ENCODE results near the gene ERBB2.

The ERBB2 gene

DNA sequence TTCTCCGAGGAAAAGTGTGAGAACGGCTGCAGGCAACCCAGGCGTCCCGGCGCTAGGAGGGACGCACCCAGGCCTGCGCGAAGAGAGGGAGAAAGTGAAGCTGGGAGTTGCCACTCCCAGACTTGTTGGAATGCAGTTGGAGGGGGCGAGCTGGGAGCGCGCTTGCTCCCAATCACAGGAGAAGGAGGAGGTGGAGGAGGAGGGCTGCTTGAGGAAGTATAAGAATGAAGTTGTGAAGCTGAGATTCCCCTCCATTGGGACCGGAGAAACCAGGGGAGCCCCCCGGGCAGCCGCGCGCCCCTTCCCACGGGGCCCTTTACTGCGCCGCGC is at the start of gene ERBB2:
ERBB2 (plus strand) TSS at position 247 of the 330 bp plus-strand sequence. CDS start 175 bp downstream, outside the sequence.
- H3K4me1 ChIP-seq (ENCODE audit: control insufficient read depth, insufficient read depth, low read length): peaks cover 31% of the 10 kb centered on the region
- no peaks in the 10 kb centered on the region for H3K9me3 ChIP-seq (ENCODE audit: control insufficient read depth, insufficient read depth, low read length)
- H3K9ac ChIP-seq (ENCODE audit: low read depth, low read length): peak within 1 kb of the TSS; percentile 87
- H3K27me3 ChIP-seq (ENCODE audit: control insufficient read depth, insufficient read depth, low read length): no peaks in the 10 kb centered on the region
- H3K36me3 ChIP-seq (ENCODE audit: control insufficient read depth, insufficient read depth, low read length): no peaks in the 10 kb centered on the region
- peak within 1 kb of the TSS; percentile 90 for H3K4me3 ChIP-seq (ENCODE audit: low read depth, low read length)

GRCh38 chr17:39650121-39650579 is 49.7 kb upstream of the ERBB2 start:
- Histone ChIP-seq H3K27me3 (ENCODE audit: control insufficient read depth, insufficient read depth, low read length) (no peaks in the 10 kb centered on the region), H3K36me3 (ENCODE audit: control insufficient read depth, insufficient read depth, low read length) (no peaks in the 10 kb centered on the region), H3K9ac (ENCODE audit: low read depth, low read length) (no peak overlapping the region), H3K9me3 (ENCODE audit: control insufficient read depth, insufficient read depth, low read length) (no peaks in the 10 kb centered on the region), H3K4me1 (ENCODE audit: control insufficient read depth, insufficient read depth, low read length) (peaks cover 18% of the 10 kb centered on the region), H3K4me3 (ENCODE audit: low read depth, low read length) (no peak overlapping the region)

- H3K27me3 ChIP-seq (ENCODE audit: control insufficient read depth, insufficient read depth, low read length): no peaks in the 10 kb centered on the region
- H3K4me1 ChIP-seq (ENCODE audit: control insufficient read depth, insufficient read depth, low read length): peaks cover 14% of the 10 kb centered on the region
- H3K4me3 ChIP-seq (ENCODE audit: low read depth, low read length): no peak overlapping the region
- peaks cover 6% of the 10 kb centered on the region for H3K36me3 ChIP-seq (ENCODE audit: control insufficient read depth, insufficient read depth, low read length)
- H3K9me3 ChIP-seq (ENCODE audit: control insufficient read depth, insufficient read depth, low read length): no peaks in the 10 kb centered on the region
- no peak overlapping the region for H3K9ac ChIP-seq (ENCODE audit: low read depth, low read length)
Measured at GRCh38 chr17:39651923-39652586, 47.8 kb upstream of the ERBB2 start.

GRCh38 chr17:39652587-39653315 is 47.1 kb upstream of the ERBB2 start:
- H3K9ac ChIP-seq (ENCODE audit: low read depth, low read length): no peak overlapping the region
- no peaks in the 10 kb centered on the region for H3K27me3 ChIP-seq (ENCODE audit: control insufficient read depth, insufficient read depth, low read length)
- H3K4me3 ChIP-seq (ENCODE audit: low read depth, low read length): no peak overlapping the region
- peaks cover 14% of the 10 kb centered on the region for H3K4me1 ChIP-seq (ENCODE audit: control insufficient read depth, insufficient read depth, low read length)
- peaks cover 6% of the 10 kb centered on the region for H3K36me3 ChIP-seq (ENCODE audit: control insufficient read depth, insufficient read depth, low read length)
- H3K9me3 ChIP-seq (ENCODE audit: control insufficient read depth, insufficient read depth, low read length): no peaks in the 10 kb centered on the region

GRCh38 chr17:39653316-39653661 is 46.6 kb upstream of the ERBB2 start:
- H3K9ac ChIP-seq (ENCODE audit: low read depth, low read length): no peak overlapping the region
- no peaks in the 10 kb centered on the region for H3K9me3 ChIP-seq (ENCODE audit: control insufficient read depth, insufficient read depth, low read length)
- H3K27me3 ChIP-seq (ENCODE audit: control insufficient read depth, insufficient read depth, low read length): no peaks in the 10 kb centered on the region
- H3K36me3 ChIP-seq (ENCODE audit: control insufficient read depth, insufficient read depth, low read length): peaks cover 6% of the 10 kb centered on the region
- no peak overlapping the region for H3K4me3 ChIP-seq (ENCODE audit: low read depth, low read length)
- peaks cover 14% of the 10 kb centered on the region for H3K4me1 ChIP-seq (ENCODE audit: control insufficient read depth, insufficient read depth, low read length)

DNA sequence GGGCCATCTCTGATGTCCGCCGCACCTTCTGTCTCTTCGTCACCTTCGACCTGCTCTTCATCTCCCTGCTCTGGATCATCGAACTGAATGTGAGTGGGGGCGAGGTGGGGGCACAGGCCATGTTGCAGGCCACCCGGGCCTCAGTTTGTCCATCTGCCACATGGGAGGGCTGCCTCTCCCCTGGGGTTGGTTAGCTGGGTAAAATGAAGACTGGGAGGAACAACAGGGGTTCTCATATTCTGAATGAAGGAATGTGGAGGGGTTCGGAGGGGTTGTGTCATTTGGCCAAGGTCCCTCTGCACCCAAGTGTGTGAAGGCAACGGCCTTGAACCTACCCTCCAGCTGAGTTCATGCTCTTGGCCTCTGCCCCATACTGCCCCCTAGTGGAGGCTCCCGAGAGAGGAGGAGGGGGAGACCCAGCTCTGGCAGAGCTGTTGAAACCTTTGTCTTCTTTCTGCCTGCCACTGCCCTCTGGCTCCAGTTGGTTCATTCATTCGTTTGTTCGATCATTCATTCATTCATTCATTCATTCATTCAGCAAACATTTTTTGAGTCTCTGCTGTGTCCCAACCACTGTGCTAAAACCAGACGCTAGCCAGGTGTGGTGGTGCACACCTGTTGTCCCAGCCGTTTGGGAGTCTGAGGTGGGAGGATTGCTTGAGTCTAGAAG is 46.1 kb upstream of the ERBB2 start:
- Histone ChIP-seq H3K9ac (ENCODE audit: low read depth, low read length) (no peak overlapping the region), H3K9me3 (ENCODE audit: control insufficient read depth, insufficient read depth, low read length) (no peaks in the 10 kb centered on the region), H3K27me3 (ENCODE audit: control insufficient read depth, insufficient read depth, low read length) (no peaks in the 10 kb centered on the region), H3K4me1 (ENCODE audit: control insufficient read depth, insufficient read depth, low read length) (peaks cover 14% of the 10 kb centered on the region), H3K4me3 (ENCODE audit: low read depth, low read length) (no peak overlapping the region), H3K36me3 (ENCODE audit: control insufficient read depth, insufficient read depth, low read length) (peaks cover 6% of the 10 kb centered on the region)

- Histone ChIP-seq H3K4me3 (ENCODE audit: low read depth, low read length) (no peak overlapping the region), H3K36me3 (ENCODE audit: control insufficient read depth, insufficient read depth, low read length) (peaks cover 7% of the 10 kb centered on the region), H3K27me3 (ENCODE audit: control insufficient read depth, insufficient read depth, low read length) (no peaks in the 10 kb centered on the region), H3K4me1 (ENCODE audit: control insufficient read depth, insufficient read depth, low read length) (peaks cover 14% of the 10 kb centered on the region), H3K9me3 (ENCODE audit: control insufficient read depth, insufficient read depth, low read length) (no peaks in the 10 kb centered on the region), H3K9ac (ENCODE audit: low read depth, low read length) (no peak overlapping the region)
Measured at GRCh38 chr17:39655105-39655504, 44.8 kb upstream of the ERBB2 start.

DNA sequence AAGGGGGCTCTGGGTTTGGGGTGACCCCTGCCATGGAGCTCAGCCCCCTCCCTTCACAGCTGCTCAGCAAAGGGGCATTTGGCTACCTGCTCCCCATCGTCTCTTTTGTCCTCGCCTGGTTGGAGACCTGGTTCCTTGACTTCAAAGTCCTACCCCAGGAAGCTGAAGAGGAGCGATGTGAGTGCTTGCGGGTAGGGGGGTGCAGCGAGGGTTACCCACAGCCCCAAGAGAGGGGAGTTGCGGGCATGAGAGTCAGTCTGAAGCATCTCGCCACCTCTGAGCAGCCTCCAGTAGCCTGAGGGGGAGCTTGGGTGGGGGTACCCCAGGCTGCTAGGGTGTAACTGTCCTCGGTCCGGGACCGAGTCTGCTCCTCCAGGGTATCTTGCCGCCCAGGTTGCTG is 41.5 kb upstream of the ERBB2 start:
- peaks cover 8% of the 10 kb centered on the region for H3K4me1 ChIP-seq (ENCODE audit: control insufficient read depth, insufficient read depth, low read length)
- no peaks in the 10 kb centered on the region for H3K27me3 ChIP-seq (ENCODE audit: control insufficient read depth, insufficient read depth, low read length)
- peaks cover 22% of the 10 kb centered on the region for H3K36me3 ChIP-seq (ENCODE audit: control insufficient read depth, insufficient read depth, low read length)
- no peak overlapping the region for H3K4me3 ChIP-seq (ENCODE audit: low read depth, low read length)
- H3K9ac ChIP-seq (ENCODE audit: low read depth, low read length): no peak overlapping the region
- H3K9me3 ChIP-seq (ENCODE audit: control insufficient read depth, insufficient read depth, low read length): no peaks in the 10 kb centered on the region

DNA sequence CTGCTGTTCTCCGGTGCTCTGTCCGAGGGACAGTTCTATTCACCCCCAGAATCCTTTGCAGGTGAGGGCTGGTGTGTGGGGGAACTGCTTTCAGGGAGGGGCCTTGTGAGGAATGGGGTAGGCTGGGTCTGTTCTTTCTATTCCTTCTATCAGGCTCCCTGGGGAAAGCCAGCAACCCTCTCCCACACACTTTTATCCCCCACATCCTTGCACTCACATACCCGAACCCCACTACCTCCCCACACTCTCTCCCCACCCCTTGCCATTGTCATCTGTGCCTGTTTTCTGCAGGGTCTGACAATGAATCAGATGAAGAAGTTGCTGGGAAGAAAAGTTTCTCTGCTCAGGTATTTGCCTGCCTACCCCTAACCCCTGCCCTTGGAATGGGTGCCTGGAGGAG is 41.1 kb upstream of the ERBB2 start:
- peaks cover 22% of the 10 kb centered on the region for H3K36me3 ChIP-seq (ENCODE audit: control insufficient read depth, insufficient read depth, low read length)
- no peaks in the 10 kb centered on the region for H3K9me3 ChIP-seq (ENCODE audit: control insufficient read depth, insufficient read depth, low read length)
- no peak overlapping the region for H3K4me3 ChIP-seq (ENCODE audit: low read depth, low read length)
- H3K27me3 ChIP-seq (ENCODE audit: control insufficient read depth, insufficient read depth, low read length): no peaks in the 10 kb centered on the region
- no peak overlapping the region for H3K9ac ChIP-seq (ENCODE audit: low read depth, low read length)
- peaks cover 6% of the 10 kb centered on the region for H3K4me1 ChIP-seq (ENCODE audit: control insufficient read depth, insufficient read depth, low read length)

- Histone ChIP-seq H3K4me1 (ENCODE audit: control insufficient read depth, insufficient read depth, low read length) (peaks cover 8% of the 10 kb centered on the region), H3K4me3 (ENCODE audit: low read depth, low read length) (no peak overlapping the region), H3K9me3 (ENCODE audit: control insufficient read depth, insufficient read depth, low read length) (no peaks in the 10 kb centered on the region), H3K27me3 (ENCODE audit: control insufficient read depth, insufficient read depth, low read length) (no peaks in the 10 kb centered on the region), H3K36me3 (ENCODE audit: control insufficient read depth, insufficient read depth, low read length) (peaks cover 22% of the 10 kb centered on the region), H3K9ac (ENCODE audit: low read depth, low read length) (no peak overlapping the region)
Measured at GRCh38 chr17:39659279-39660010, 40.4 kb upstream of the ERBB2 start.

DNA sequence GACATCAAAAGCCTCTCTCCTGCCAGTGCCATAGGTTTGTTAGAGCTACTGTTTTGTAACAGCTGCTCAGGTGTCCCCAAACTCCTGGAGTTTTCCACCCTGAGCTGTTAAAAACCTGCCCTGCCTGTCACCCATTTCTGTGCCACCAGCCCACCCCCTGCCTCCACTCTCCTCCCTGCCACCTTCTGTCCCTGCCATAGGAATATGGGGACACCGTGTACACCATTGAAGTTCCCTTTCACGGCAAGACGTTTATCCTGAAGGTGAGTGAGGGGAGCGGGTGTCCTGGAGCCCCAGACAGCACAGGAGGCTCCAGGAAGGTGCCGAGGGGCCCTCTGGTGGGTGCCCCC is 39.9 kb upstream of the ERBB2 start:
- Histone ChIP-seq H3K36me3 (ENCODE audit: control insufficient read depth, insufficient read depth, low read length) (peaks cover 22% of the 10 kb centered on the region), H3K4me1 (ENCODE audit: control insufficient read depth, insufficient read depth, low read length) (peaks cover 11% of the 10 kb centered on the region), H3K9ac (ENCODE audit: low read depth, low read length) (no peak overlapping the region), H3K27me3 (ENCODE audit: control insufficient read depth, insufficient read depth, low read length) (no peaks in the 10 kb centered on the region), H3K4me3 (ENCODE audit: low read depth, low read length) (no peak overlapping the region), H3K9me3 (ENCODE audit: control insufficient read depth, insufficient read depth, low read length) (no peaks in the 10 kb centered on the region)
